Progenitor cell of endocrine pancreas (in vitro differentiated cells): ENCODE data around the gene TACR1. TPM values are rescaled to one million over a fixed set of nuclear protein-coding genes. Genes with fewer than 3 reads are reported as not detected.

ENCODE experiments used
- DNase-seq: peaks from one replicate; pipeline ENCODE4 v3.0.0; 2021; ENCODE audit warnings: low spot score; ENCODE audit not compliant: unreplicated experiment
- H3K27ac Mint-ChIP-seq: 2 replicates; pipeline ENCODE4 v1.8.0; 2021; ENCODE audit warnings: mild to moderate bottlenecking, moderate library complexity, mixed read lengths
- H3K27me3 Mint-ChIP-seq: 2 replicates; pipeline ENCODE4 v1.8.0; 2021; ENCODE audit warnings: mixed read lengths
- H3K36me3 Mint-ChIP-seq: 2 replicates; pipeline ENCODE4 v1.8.0; 2022; ENCODE audit warnings: mixed read lengths; ENCODE audit not compliant: insufficient read depth
- H3K4me1 Mint-ChIP-seq: 2 replicates; pipeline ENCODE4 v1.8.0; 2021; ENCODE audit warnings: low read depth, mixed read lengths
- H3K4me3 Mint-ChIP-seq: 2 replicates; pipeline ENCODE4 v1.8.0; 2021; ENCODE audit warnings: low read depth, mild to moderate bottlenecking, moderate library complexity, mixed read lengths
- H3K9me3 Mint-ChIP-seq: 2 replicates; pipeline ENCODE4 v1.8.0; 2021; ENCODE audit warnings: low read depth, mixed read lengths
- CTCF ChIP-seq: fragments of 200-600 bp; sonication (generic); IDR thresholded peaks from one replicate; pipeline ENCODE4 v1.5.0; 2021; ENCODE audit warnings: antibody characterized with exemption, mild to moderate bottlenecking; ENCODE audit not compliant: unreplicated experiment
- total RNA-seq: library from RNA; stranded (reverse); gene quantifications from 2 replicates; pipeline ENCODE4 v1.2.1, GENCODE V29; 2021

Gene TACR1
- total RNA-seq, 1 donor from 2014 or later, result 0.55 TPM

GRCh38 chr2:75047189-75047991, 151.9 kb downstream of the TACR1 start:
- H3K27ac Mint-ChIP-seq, result no peak overlapping the region
- no peaks in the 10 kb centered on the region for H3K9me3 Mint-ChIP-seq
- H3K36me3 Mint-ChIP-seq, result no peaks in the 10 kb centered on the region
- no peaks in the 10 kb centered on the region for H3K27me3 Mint-ChIP-seq
- no peak overlapping the region for H3K4me3 Mint-ChIP-seq
- no peaks in the 10 kb centered on the region for H3K4me1 Mint-ChIP-seq
- no peak for TF ChIP-seq CTCF
- no peak for DNase-seq

GRCh38 chr2:75045526-75046050, 153.7 kb downstream of the TACR1 start:
- Mint-ChIP-seq H3K36me3 (no peaks in the 10 kb centered on the region), H3K4me1 (no peaks in the 10 kb centered on the region), H3K27ac (no peak overlapping the region)

GRCh38 chr2:75044291-75044690, 155.0 kb downstream of the TACR1 start:
- Mint-ChIP-seq H3K9me3 (no peaks in the 10 kb centered on the region), H3K36me3 (no peaks in the 10 kb centered on the region), H3K27ac (no peak overlapping the region), H3K27me3 (no peaks in the 10 kb centered on the region), H3K4me3 (no peak overlapping the region), H3K4me1 (no peaks in the 10 kb centered on the region)
- DNase-seq, result no peak
- TF ChIP-seq CTCF, result no peak

More at GRCh38 chr2:75045526-75046050, 153.7 kb downstream of the TACR1 start:
- no peak for TF ChIP-seq CTCF
- DNase-seq, result no peak
- Mint-ChIP-seq H3K27me3 (no peaks in the 10 kb centered on the region), H3K9me3 (no peaks in the 10 kb centered on the region), H3K4me3 (no peak overlapping the region)

- H3K4me1 Mint-ChIP-seq, result no peaks in the 10 kb centered on the region
- H3K36me3 Mint-ChIP-seq, result no peaks in the 10 kb centered on the region
- H3K27me3 Mint-ChIP-seq, result no peaks in the 10 kb centered on the region
- no peak overlapping the region for H3K4me3 Mint-ChIP-seq
- H3K9me3 Mint-ChIP-seq, result no peaks in the 10 kb centered on the region
- H3K27ac Mint-ChIP-seq, result no peak overlapping the region
- no peak for TF ChIP-seq CTCF
- DNase-seq, result no peak
Observed at GRCh38 chr2:75042823-75043222, 156.5 kb downstream of the TACR1 start.

- H3K27ac Mint-ChIP-seq, result no peak overlapping the region
Observed at GRCh38 chr2:75041731-75042600, 157.4 kb downstream of the TACR1 start.

More at GRCh38 chr2:75041731-75042600, 157.4 kb downstream of the TACR1 start:
- H3K27me3 Mint-ChIP-seq, result no peaks in the 10 kb centered on the region
- no peak for DNase-seq
- H3K36me3 Mint-ChIP-seq, result no peaks in the 10 kb centered on the region
- no peak for TF ChIP-seq CTCF
- H3K4me3 Mint-ChIP-seq, result no peak overlapping the region
- no peaks in the 10 kb centered on the region for H3K9me3 Mint-ChIP-seq
- no peaks in the 10 kb centered on the region for H3K4me1 Mint-ChIP-seq
